ENCODE results near the gene B2M. TPM values are rescaled to one million over a fixed set of nuclear protein-coding genes. Genes with fewer than 3 reads are reported as not detected.

B2M gene
- total RNA-seq, 1 donor from 2014 or later = 237 TPM

- Mint-ChIP-seq H3K4me1 (peaks cover 15% of the 10 kb centered on the region), H3K27ac (no peak overlapping the region), H3K4me3 (peak overlapping the region; percentile 94), H3K27me3 (ENCODE audit: low read depth) (no peaks in the 10 kb centered on the region), H3K9me3 (no peaks in the 10 kb centered on the region), H3K36me3 (peaks cover 16% of the 10 kb centered on the region)
- no peak for DNase-seq (ENCODE audit: low spot score in 2 of 2, unreplicated experiment in 2 of 2)
- TF ChIP-seq CTCF (IDR thresholded peaks at IDR 0.05; ENCODE audit: unreplicated experiment) = no peak
Observed at GRCh38 chr15:44713006-44713966, 2.0 kb downstream of the B2M start.

GRCh38 chr15:44715142-44715796 is 4.0 kb downstream of the B2M start:
- no peak overlapping the region for H3K27ac Mint-ChIP-seq
- H3K36me3 Mint-ChIP-seq = peaks cover 16% of the 10 kb centered on the region
- H3K9me3 Mint-ChIP-seq = no peaks in the 10 kb centered on the region
- H3K4me3 Mint-ChIP-seq = no peak overlapping the region
- no peak for DNase-seq (ENCODE audit: low spot score in 2 of 2, unreplicated experiment in 2 of 2)
- H3K27me3 Mint-ChIP-seq (ENCODE audit: low read depth) = no peaks in the 10 kb centered on the region
- TF ChIP-seq CTCF (IDR thresholded peaks at IDR 0.05; ENCODE audit: unreplicated experiment) = no peak
- peaks cover 15% of the 10 kb centered on the region for H3K4me1 Mint-ChIP-seq

- Mint-ChIP-seq H3K27me3 (ENCODE audit: low read depth) (no peaks in the 10 kb centered on the region), H3K4me1 (peaks cover 15% of the 10 kb centered on the region), H3K9me3 (no peaks in the 10 kb centered on the region), H3K36me3 (peaks cover 16% of the 10 kb centered on the region), H3K4me3 (no peak overlapping the region), H3K27ac (no peak overlapping the region)
- TF ChIP-seq CTCF (IDR thresholded peaks at IDR 0.05; ENCODE audit: unreplicated experiment) = no peak
- DNase-seq (ENCODE audit: low spot score in 2 of 2, unreplicated experiment in 2 of 2) = no peak
Observed at GRCh38 chr15:44715797-44716334, 4.5 kb downstream of the B2M start.

- peaks cover 12% of the 10 kb centered on the region for H3K4me1 Mint-ChIP-seq
- DNase-seq (ENCODE audit: low spot score in 2 of 2, unreplicated experiment in 2 of 2) = no peak
- TF ChIP-seq CTCF (IDR thresholded peaks at IDR 0.05; ENCODE audit: unreplicated experiment) = no peak
- H3K4me3 Mint-ChIP-seq = no peak overlapping the region
- H3K9me3 Mint-ChIP-seq = no peaks in the 10 kb centered on the region
- H3K36me3 Mint-ChIP-seq = peaks cover 16% of the 10 kb centered on the region
- no peak overlapping the region for H3K27ac Mint-ChIP-seq
- H3K27me3 Mint-ChIP-seq (ENCODE audit: low read depth) = no peaks in the 10 kb centered on the region
Observed at GRCh38 chr15:44716983-44717602, 5.8 kb downstream of the B2M start.

GRCh38 chr15:44718180-44718926 is 7.0 kb downstream of the B2M start:
- Mint-ChIP-seq H3K4me3 (no peak overlapping the region), H3K27me3 (ENCODE audit: low read depth) (no peaks in the 10 kb centered on the region), H3K27ac (no peak overlapping the region), H3K4me1 (peaks cover 3% of the 10 kb centered on the region), H3K36me3 (peaks cover 16% of the 10 kb centered on the region), H3K9me3 (no peaks in the 10 kb centered on the region)
- DNase-seq (ENCODE audit: low spot score in 2 of 2, unreplicated experiment in 2 of 2) = no peak
- TF ChIP-seq CTCF (IDR thresholded peaks at IDR 0.05; ENCODE audit: unreplicated experiment) = no peak

All from mesothelial cell of epicardium (in vitro differentiated cells).